ENCODE results near the gene MMP14.
A peak's percentile ranks its signal among the peaks of the same experiment; 100 is the strongest.
"Not testable (repeated sequence)": the region's sequence is repeated elsewhere in the genome, so short reads cannot be mapped to it uniquely, and the experiment has no call there.

The MMP14 gene

DNA sequence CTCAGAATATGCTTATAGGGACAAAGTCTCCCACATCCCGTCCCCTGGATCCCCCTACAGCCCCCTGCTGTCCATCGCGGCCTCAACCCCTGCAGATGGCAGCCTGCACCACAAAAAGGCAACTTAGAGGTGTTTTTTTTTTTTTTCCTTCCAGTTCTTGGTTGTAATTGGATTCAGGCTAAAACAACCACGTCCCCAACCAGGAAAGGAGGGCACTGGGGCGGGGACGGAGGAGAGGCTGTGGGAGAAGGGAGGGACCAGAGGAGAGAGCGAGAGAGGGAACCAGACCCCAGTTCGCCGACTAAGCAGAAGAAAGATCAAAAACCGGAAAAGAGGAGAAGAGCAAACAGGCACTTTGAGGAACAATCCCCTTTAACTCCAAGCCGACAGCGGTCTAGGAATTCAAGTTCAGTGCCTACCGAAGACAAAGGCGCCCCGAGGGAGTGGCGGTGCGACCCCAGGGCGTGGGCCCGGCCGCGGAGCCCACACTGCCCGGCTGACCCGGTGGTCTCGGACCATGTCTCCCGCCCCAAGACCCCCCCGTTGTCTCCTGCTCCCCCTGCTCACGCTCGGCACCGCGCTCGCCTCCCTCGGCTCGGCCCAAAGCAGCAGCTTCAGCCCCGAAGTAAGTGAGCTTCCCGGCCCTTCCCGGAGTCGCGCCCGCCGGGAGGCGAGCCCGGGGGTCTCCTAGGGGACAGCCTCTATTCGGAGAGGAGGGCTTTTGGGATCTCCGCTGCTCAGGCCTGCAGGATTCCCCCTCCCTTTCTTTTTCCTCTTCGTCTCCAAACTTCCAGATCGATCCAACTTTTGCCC is at the start of gene MMP14:
Gene MMP14 (plus strand): TSS at position 285 of the 813 bp plus-strand sequence. CDS start 233 bp downstream, at position 518.
- no peak for ATAC-seq
- DNase-seq, result no peak

DNA sequence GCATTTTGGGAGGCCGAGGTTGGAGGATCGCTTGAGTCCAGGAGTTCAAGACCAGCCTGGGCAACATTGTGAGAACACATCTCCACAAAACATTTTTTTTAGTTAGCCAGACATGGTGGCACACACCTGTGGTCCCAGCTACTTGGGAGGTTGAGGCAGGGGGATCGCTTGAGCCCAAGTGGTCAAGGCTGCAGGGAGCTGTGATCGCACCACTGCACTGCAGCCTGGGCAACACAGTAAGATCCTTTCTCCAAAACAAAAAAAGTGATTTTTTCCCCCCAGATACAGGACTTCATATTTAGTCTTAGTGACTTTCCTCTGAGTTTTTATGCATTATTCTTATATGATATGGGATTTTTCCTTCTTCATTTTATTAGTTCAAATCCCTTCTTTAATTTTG is 49.7 kb upstream of the MMP14 start:
- no peak for DNase-seq
- ATAC-seq, result no peak

DNA sequence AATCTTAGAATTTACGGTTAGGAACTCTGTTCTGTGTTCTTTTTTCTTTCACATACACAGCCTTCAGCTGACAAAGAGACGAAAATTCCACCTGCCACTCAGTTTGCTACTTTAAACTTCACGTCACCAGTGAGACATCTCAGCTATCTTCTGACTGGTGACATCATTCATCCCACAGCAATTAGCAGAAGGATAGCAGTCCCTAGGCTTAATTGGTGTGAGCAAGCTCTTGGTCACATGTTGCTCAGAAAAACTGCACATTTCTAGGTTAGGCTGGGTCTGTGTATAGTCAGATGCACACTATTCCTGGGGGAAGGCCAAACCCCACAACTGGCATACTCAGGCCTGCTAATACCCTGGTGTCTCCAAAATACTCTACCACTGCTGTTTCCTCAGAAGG is 45.1 kb upstream of the MMP14 start:
- ATAC-seq, result no peak
- DNase-seq, result no peak

DNA sequence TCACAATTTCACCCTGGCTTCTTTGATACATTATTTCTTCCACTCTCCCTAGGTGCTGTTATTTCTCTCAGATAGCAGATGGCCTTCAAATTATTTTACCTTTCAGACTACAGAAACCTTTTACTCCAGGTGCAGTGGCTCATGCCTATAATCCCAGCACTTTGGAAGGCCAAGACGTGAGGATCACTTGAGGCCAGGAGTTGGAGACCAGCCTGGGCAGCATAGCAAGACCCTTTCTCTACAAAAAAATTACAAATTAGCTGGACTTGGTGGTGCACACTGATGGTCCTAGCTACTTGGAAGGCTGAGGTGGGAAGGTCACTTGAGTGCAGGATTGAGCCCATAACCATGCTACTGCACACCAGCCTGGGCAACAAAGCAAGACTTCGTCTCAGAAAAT is 44.2 kb upstream of the MMP14 start:
- DNase-seq (no peak), ATAC-seq (no peak)

DNA sequence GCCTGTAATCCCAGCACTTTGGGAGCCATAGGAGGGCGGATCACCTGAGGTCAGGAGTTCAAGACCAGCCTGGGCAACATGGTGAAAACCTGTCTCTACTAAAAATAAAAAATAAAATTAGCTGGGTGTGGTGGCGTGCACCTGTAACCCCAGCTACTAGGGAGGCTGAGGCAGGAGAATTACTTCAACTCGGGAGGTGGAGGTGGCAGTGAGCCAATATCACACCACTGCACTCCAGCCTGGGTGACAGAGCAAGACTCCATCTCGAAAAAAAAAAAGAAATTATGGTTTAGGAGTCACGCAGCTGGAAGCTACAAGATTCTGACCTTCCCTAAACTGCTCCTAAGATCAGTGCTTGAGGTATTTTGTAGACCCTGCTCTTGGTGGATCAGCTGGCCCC is 42.8 kb upstream of the MMP14 start:
- not testable (repeated sequence) for ATAC-seq

DNA sequence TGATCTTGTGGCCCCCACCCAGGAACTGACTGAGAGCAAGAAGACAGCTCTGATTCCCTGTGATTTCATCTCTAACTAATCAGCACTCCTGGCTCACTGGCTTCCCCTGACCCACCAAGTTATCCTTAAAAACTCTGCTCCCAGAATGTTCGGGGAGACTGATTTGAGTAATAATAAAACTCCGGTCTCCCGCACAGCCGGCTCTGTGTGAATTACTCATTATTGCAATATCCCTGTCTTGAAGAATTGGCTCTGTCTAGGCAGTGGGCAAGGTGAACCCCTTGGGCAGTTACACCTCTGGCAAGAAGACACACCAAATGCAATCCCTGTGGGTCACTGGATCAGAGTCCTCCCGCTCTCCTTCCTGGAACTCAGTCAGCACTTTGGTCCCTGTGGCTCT is 42.4 kb upstream of the MMP14 start:
- no peak for ATAC-seq
- no peak for DNase-seq

More for the DNA sequence above, 42.8 kb upstream of the MMP14 start:
- not testable (repeated sequence) for DNase-seq

DNA sequence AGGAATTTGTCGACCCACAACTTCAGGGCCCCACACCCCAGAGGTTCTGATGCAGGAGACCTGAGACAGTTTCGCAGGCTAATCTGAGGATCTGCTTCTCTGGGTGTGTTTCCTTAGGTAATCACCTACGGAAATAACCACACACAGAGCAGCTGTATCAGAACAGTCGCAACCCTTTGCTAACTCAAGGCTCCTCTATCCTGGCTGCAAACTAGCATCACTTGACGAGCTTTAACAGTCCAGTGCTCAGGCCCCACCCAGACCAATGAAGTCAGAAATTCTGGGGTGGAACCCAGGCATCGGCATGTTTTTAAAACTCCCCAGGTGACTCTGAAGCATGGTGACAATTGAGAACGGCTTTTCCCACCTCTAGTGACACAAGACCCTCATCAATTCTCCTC is 41.8 kb upstream of the MMP14 start:
- ATAC-seq, result no peak
- no peak for DNase-seq

DNA sequence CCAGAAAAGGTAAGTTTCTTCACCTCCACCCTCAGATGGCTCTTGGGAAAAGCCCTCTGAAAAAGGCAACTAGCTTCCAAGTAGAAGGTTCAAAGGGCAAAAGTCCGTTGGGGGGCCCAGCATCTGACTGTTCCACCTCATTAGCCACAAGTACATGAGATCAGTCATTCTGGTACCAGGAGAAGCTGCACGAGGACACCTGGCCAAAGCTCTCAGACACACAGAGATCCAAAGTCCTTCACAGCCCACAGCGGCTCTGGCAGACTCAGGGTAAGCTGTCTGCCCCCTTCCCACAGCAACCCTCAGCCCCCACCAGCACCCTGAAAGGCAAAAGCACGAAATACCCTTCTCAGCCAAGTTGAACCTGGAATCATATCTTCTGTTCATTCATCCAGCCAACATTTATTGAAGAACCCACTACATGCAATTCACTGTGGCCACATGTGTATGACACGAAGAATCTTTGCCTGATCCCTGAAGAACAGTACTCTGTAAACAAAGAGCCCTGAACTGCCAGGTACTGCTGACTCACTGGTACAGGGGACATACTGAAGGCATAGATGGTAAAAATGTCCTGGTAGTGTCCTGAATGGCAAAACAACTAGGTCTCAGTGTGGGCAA is 40.2 kb upstream of the MMP14 start:
- DNase-seq (no peak), ATAC-seq (no peak)

DNA sequence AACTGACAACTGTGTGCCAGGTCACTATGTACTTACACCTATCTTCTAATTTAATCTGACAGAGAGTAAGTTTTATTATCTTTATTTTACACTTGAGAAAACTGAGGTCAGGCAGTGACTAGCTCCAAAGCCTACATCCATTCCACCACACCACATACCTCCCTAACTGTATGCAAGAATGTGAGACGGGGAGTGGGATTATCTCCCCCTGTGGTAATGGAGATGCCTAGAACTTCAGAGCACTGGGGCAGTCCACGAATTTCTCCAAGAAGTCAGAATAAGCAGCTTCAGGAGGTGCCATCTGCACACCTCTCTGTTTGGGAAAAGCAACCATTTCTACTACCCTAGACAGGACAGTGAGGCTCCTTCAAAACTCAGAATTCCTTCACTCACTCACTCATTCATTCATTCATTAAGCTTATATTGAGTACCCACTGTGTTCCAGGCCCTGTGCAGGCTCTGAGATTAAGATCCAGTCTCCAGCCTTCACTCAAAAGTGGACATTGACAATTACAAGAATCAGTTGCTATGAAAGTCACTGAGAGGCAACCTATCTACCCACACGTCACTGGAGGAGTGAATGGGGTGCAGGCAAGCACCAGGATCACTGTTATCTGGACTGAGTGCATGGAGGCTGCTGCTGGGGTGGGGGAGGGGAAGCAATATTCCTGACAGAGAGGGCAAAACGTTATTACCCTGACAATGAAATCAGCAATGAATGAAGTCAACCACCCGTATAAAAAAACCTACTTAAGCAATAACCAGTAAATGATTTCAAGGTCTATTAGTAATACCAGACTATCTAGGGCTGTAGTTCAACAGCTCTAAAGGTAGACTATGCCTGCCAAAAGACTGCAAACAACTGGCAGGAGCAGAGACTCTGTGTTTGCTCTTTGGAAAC is 39.1 kb upstream of the MMP14 start:
- no peak for ATAC-seq
- DNase-seq, result no peak

DNA sequence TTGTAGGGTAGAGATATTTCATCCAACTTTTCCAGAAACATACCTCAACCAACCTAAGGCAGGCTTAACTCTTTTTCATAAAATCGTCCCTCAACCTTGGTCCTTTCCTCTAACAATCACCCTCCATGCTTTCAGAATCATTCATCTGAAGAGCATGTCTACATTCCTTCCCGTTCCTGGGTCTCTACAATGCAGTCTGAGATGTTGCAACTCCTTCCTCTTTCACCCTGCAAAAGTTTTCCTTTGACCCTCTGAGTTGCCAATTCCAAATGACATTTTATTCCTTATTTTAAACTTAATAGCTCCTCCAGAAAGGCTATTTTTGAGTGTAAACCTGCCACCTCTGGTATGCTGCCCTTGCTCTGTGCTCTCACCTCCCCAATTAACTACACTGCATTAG is 37.9 kb upstream of the MMP14 start:
- ATAC-seq (no peak), DNase-seq (no peak)

DNA sequence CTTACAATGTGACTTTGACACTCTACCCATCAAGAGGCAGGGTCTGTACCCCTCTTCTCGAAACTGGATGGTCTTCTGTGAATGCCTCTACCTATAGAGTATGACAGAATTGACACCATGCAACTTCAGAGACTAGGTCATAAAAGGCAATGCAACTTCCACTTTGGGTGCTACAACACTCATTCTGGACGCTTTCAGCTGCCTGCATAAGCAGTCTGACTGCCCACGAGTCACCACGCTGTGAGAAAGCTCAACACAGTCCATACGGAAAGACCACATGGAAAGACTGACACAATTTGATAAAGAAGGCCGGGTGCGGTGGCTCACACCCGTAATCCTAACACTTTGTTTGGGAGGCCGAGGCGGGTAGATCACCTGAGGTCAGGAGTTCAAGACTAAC is 36.0 kb upstream of the MMP14 start:
- DNase-seq (no peak), ATAC-seq (no peak)

DNA sequence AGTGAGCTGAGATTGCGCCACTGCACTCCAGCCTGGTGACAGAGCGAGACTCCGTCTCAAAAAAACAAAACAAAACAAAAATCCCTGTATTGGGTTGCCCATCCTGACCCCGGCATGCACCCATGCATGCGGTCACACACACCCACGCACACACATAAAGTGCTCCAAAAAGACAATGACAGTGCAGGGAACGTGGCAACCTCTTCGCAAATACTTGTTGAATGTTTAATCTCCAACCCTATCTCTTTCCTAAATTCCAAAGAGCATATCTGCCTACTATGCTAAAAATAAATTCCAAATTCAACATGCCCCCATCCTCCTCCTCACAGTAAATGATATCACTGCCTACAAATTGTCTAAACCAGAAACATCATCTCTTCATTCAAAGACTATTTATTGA is 34.7 kb upstream of the MMP14 start:
- ATAC-seq, result no peak
- no peak for DNase-seq

DNA sequence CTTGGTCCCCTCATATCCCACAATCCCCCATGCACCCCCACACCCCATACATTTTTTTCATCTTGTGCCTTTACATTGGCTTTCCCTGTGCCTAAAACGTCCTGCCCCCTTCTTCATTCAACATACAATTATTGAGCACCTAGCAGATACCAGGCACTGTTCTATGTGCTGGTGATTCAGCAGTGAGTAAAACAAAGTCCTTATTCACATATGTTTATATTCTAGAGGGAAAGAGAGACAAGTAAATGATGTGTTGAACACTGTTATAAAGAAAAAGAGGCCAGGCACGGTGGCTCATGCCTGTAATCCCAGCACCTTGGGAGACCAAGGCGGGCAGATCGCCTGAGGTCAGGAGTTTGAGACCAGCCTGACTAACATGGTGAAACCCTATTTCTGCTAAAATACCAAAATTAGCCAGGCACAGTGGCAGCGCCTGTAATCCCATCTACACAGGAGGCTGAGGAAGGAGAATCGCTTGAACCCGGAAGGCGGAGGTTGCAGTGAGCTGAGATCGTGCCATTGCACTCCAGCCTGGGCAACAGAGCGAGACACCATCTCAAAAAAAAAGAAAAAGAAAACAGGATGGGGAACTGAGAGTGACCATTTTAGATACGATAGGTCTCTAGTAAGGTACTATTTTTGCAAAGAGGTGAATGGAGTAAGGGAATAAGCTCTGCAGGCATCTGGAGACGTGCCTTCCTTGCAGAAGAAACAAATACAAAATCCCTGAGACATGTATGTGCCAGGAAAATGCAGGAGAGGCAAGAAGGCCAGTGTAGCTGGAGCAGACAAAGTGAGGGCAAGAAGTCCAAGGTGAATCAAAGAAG is 33.3 kb upstream of the MMP14 start:
- DNase-seq (no peak), ATAC-seq (no peak)

DNA sequence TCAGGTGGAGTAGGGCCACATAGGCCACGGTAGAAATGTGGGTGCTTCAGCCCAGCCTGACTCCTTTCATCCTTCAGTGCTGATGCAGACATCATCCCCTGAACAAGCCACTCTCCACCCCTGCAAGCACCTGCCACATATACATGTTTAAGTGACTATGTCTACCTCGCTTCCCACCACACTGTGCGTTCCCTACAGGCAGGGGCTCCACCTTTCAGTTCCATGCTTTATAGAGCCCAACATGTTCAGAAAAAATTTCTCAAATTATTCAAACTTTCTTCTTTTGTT is 32.8 kb upstream of the MMP14 start:
- no peak for ATAC-seq
- no peak for DNase-seq

DNA sequence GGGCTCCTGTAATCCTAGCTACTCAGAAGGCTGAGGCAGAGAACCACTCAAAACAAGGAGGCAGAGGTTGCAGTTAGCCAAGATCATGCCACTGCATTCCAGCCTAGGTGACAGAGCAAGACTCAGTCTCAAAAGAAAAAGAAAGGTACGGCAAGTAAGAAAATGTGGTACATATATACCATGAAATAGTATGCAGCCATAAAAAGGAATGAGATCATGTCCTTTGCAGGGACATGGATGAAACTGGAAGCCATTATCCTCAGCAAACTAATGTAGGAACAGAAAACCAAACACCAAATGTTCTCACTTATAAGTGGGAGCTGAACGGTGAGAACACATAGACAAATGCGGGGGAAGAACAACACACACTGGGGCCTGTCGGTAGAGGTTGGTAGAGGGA is 31.1 kb upstream of the MMP14 start:
- not testable (repeated sequence) for ATAC-seq, DNase-seq

DNA sequence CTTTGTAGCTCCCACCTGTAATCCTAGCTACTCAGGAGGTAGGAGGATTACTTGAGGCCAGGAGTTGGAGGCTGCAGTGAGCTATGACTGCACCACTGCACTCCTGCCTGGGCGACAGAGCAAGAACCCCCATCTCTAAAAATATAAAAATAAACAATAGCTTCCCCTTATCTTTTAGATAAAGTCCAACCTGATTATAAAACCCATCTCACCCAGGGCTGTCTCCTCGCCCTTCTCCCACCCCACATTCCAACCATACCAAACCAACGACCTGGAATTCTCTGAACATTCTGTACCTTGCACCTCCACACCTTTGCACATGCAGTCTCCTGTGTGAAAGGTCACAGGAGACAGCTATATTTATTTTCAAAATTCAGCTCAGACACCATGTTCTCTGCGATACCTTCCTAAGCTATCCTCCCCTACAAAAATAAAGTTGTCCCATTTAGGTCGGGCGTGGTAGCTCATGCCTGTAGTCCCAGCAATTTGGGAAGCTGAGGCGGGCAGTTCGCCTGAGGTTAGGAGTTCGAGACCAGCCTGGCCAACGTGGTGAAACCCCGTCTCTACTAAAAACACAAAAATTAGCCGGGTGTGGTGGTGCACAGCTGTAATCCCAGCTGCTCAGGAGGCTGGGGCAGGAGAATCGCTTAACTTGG is 28.8 kb upstream of the MMP14 start:
- DNase-seq (no peak), ATAC-seq (no peak)

DNA sequence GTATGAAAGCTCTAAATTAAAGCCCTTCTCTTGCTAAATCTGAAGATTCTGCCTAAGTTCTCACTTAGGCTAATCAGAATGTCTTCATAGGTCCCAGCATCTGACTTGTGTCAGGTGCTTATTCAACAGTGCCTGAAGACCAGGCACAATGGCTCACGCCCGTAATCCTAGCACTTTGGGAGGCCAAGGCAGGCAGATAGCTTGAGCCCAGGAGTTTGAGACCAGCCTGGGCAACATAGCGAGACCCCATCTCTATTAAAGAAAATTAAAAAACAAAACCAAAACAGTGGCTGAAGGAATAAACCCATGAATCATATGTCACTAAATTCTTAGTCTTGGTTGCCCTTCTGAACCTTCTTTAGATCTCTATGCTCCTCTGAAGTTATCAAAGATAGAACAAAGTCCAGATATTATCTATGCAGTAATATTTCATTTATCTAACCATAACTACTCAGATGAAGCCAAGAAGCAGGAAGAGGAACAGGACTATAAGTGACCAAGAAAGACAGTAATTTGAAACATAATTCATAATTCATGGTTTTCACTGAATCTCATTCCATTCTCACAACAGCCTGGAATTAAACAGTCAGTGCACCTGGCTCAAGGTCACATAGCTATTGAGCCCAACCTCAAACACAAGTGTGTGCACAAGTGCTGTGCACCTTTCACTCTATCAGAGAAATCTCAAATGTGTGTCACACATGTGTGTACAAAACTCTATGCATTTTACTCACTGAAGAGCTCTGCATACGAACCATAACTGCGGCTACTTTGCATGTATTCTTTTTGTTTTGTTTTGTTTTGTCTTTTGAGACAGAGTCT is 27.8 kb upstream of the MMP14 start:
- ATAC-seq (no peak), DNase-seq (no peak)

DNA sequence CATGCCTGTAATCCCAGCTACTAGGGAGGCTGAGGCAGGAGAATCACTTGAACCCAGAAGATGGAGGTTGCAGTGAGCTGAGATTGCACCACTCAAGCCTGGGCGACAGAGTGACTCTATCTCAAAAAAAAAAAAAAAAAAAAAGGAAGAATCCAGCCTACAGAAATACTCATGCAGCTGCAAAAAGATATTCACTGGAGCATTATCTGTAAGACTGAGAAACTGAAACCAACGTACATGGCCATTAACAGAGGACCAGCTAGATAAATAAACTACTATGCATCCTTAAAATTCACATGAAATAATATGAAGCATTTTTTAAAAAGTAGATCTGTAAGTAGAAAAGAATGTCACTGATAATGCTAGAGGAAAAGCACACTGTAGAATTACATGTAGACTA is 24.7 kb upstream of the MMP14 start:
- no peak for DNase-seq
- ATAC-seq, result no peak

DNA sequence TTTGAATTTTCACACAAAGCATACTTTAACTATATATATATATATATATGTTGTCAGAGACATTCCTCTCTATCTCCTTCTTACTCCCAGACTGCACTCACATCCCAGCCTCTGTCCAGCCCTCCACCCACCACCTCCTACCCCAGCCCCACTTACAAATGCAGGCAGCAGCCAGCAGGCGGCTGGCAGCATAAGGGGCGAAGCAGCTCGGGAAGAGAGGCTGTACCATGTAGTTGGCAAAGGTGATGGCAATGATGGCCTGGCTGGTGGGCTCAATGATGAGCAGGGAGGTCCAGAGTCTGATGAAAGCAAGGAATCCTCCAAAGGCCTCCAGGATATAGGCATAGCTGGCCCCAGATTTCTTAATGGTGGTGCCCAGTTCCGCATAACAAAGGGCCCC is 23.6 kb upstream of the MMP14 start:
- DNase-seq, result no peak
- no peak for ATAC-seq

DNA sequence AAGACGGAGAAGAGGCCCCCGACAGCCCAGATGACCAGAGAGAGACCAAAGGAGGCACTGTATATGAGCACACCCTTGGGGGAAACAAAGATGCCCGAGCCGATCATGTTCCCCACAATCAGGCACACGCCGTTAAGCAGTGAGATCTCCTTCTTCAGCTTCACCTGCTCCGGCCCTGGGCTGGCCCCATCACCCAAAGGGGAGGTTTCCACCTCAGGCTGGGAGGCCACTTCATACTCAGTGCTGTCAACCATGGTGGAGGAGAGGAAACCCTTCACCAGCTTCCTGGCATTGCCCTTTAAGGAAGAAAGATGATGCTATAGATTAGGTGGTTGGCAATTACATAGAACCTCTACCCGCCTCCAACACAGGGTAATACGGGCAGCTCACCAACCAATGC is 23.2 kb upstream of the MMP14 start:
- peak; percentile 30 for ATAC-seq
- no peak for DNase-seq

DNA sequence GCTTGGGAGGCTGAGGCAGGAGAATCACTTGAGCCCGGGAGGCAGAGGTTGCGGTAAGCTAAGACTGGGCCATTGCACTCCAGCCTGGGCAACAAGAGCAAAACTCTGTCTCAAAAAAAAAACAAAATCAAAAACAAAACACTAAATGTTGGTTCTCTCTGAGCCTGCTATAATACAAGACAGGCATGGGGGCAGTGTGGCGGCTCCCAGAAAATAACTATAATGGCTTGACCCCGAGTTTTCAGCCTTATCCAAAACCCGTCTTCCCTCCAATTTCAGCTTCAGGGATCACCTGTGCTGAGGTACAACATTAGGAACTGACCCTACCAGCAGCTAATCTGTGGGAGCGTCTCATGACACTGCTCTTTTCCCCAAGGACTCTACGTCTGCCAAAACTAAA is 22.0 kb upstream of the MMP14 start:
- ATAC-seq (no peak), DNase-seq (no peak)

All from stimulated activated naive CD8-positive, alpha-beta T cell treated with anti-CD3 and anti-CD28 coated beads, Interleukin-15, Interleukin-2, amounts not matched to agents 100 U/mL and 50 U/mL, for 24 hours (primary cell).